Fibroblast of lung (primary cell): ENCODE measurements around the gene CABP1. TPM values are rescaled to one million over a fixed set of nuclear protein-coding genes. Genes with fewer than 3 reads are reported as not detected.
A peak's percentile ranks its signal among the peaks of the same experiment; 100 is the strongest.

Experiments
- DNase-seq, 2 donors: peaks; one replicate each; pipeline versions ENCODE4 v3.0.0 to v3.0.0-alpha.2; 2010; ENCODE audit warnings: low read depth in 2 of 2
- H2AFZ ChIP-seq: 2 replicates; pipeline ENCODE4 v1.5.1; 2012; ENCODE audit warnings: low read length, control low read depth, inconsistent platforms
- H3K27ac ChIP-seq: 2 replicates; pipeline ENCODE4 v1.5.1; 2011; ENCODE audit warnings: low read length, control low read depth; ENCODE audit not compliant: insufficient read depth
- H3K27me3 ChIP-seq: 2 replicates; pipeline ENCODE4 v1.5.1; 2011; ENCODE audit warnings: mild to moderate bottlenecking, low read length; ENCODE audit not compliant: control insufficient read depth, insufficient read depth
- H3K36me3 ChIP-seq: 2 replicates; pipeline ENCODE4 v1.5.1; 2011; ENCODE audit warnings: low read length; ENCODE audit not compliant: control insufficient read depth, insufficient read depth
- H3K4me1 ChIP-seq: 2 replicates; pipeline ENCODE4 v1.5.1; 2011; ENCODE audit warnings: low read length; ENCODE audit not compliant: control insufficient read depth, insufficient read depth; ENCODE audit errors: extremely low read depth
- H3K4me2 ChIP-seq: 2 replicates; pipeline ENCODE4 v1.5.1; 2011; ENCODE audit warnings: low read length, control low read depth; ENCODE audit not compliant: insufficient read depth; ENCODE audit errors: extremely low read depth
- H3K4me3 ChIP-seq, 4 experiments: fragments of 200-600 bp in 1 of 4; sonication (generic) in 1 of 4; replicated peaks in 1 of 4; 2 replicates each; pipeline ENCODE4 v1.5.1; 2011 to 2016; ENCODE audit warnings: low read length in 4 of 4, low read depth in 3 of 4, mild to moderate bottlenecking in 3 of 4, control low read depth in 2 of 4, inconsistent platforms in 1 of 4, mixed read lengths in 1 of 4; ENCODE audit not compliant: insufficient read depth in 1 of 4; ENCODE audit errors: control extremely low read depth in 1 of 4
- H3K79me2 ChIP-seq: 2 replicates; pipeline ENCODE4 v1.5.1; 2012; ENCODE audit warnings: mild to moderate bottlenecking, low read length, inconsistent platforms; ENCODE audit not compliant: control insufficient read depth, insufficient read depth
- H3K9ac ChIP-seq: 2 replicates; pipeline ENCODE4 v1.5.1; 2011; ENCODE audit warnings: mild to moderate bottlenecking, low read length, control low read depth; ENCODE audit not compliant: insufficient read depth
- H3K9me3 ChIP-seq: 2 replicates; pipeline ENCODE4 v1.5.1; 2012; ENCODE audit warnings: low read depth, low read length; ENCODE audit not compliant: control insufficient read depth, insufficient read depth
- H4K20me1 ChIP-seq: 2 replicates; pipeline ENCODE4 v1.5.1; 2011; ENCODE audit warnings: low read length; ENCODE audit not compliant: control insufficient read depth, insufficient read depth; ENCODE audit errors: extremely low read depth
- CTCF ChIP-seq, 2 donors: IDR thresholded peaks in 1 of 2; conservative IDR thresholded peaks in 1 of 2; 1 replicate in 1 of 2; 2 replicates in 1 of 2; pipeline ENCODE4 v1.5.1; 2011 to 2012; ENCODE audit warnings: low read length in 2 of 2, control low read depth in 1 of 2, inconsistent platforms in 1 of 2, low read depth in 1 of 2, mild to moderate bottlenecking in 1 of 2
- EZH2 ChIP-seq: IDR thresholded peaks from 2 replicates; pipeline ENCODE4 v1.5.1; 2012; ENCODE audit warnings: low read length, control low read depth, mild to moderate bottlenecking; ENCODE audit errors: missing control alignments
- polyA plus RNA-seq, 2 donors: library from polyadenylated mRNA; depleted of rRNA in 1 of 2; stranded (reverse) in 1 of 2; unstranded in 1 of 2; fragments of >200 nt; gene quantifications; 2 replicates each; pipeline ENCODE4 v1.2.1, GENCODE V29; 2011 to 2012; ENCODE audit warnings: missing spikeins in 1 of 2
- total RNA-seq: library from RNA; depleted of rRNA; stranded (reverse); fragments of >200 nt; gene quantifications from 2 replicates; pipeline ENCODE4 v1.2.1, GENCODE V29; 2014

CABP1 gene
- total and polyA plus RNA-seq, 2 donors (not counting 1 experiment from before 2014, with no cell fraction given) = 0.36 TPM; not detected in 1

GRCh38 chr12:120680165-120680738 lies 39.8 kb downstream of the CABP1 start:
- no peaks in the 10 kb centered on the region for H3K79me2 ChIP-seq
- no peak for DNase-seq
- no peaks in the 10 kb centered on the region for H3K36me3 ChIP-seq
- H3K27me3 ChIP-seq = no peaks in the 10 kb centered on the region
- H3K9me3 ChIP-seq = no peaks in the 10 kb centered on the region
- TF ChIP-seq CTCF (conservative IDR thresholded peaks at IDR 0.05 in 1 of 2, IDR thresholded peaks at IDR 0.05 in 1 of 2; ENCODE audit: low read depth in 1 of 2, low read length in 2 of 2) = no peak
- TF ChIP-seq EZH2 = no peak
- no peak overlapping the region for H2AFZ ChIP-seq
- H3K27ac ChIP-seq = no peak overlapping the region
- H3K4me1 ChIP-seq = no peaks in the 10 kb centered on the region
- H3K4me2 ChIP-seq = no peak overlapping the region
- H3K4me3 ChIP-seq = no peak overlapping the region
- H4K20me1 ChIP-seq = no peaks in the 10 kb centered on the region
- no peak overlapping the region for H3K9ac ChIP-seq

GRCh38 chr12:120684523-120684932 lies 44.1 kb downstream of the CABP1 start:
- DNase-seq = no peak
- Histone ChIP-seq H3K4me3 (no peak overlapping the region), H3K9me3 (no peaks in the 10 kb centered on the region), H3K27ac (no peak overlapping the region), H3K4me2 (no peak overlapping the region), H3K79me2 (peaks cover 25% of the 10 kb centered on the region), H3K36me3 (no peaks in the 10 kb centered on the region), H3K4me1 (peaks cover 3% of the 10 kb centered on the region), H2AFZ (no peak overlapping the region), H4K20me1 (no peaks in the 10 kb centered on the region), H3K9ac (no peak overlapping the region), H3K27me3 (no peaks in the 10 kb centered on the region)
- TF ChIP-seq EZH2 (no peak), CTCF (conservative IDR thresholded peaks at IDR 0.05 in 1 of 2, IDR thresholded peaks at IDR 0.05 in 1 of 2; ENCODE audit: low read depth in 1 of 2, low read length in 2 of 2) (no peak)

GRCh38 chr12:120685522-120685921 lies 45.1 kb downstream of the CABP1 start:
- Histone ChIP-seq H3K79me2 (peaks cover 35% of the 10 kb centered on the region), H3K27ac (no peak overlapping the region), H3K9me3 (no peaks in the 10 kb centered on the region), H2AFZ (no peak overlapping the region), H3K4me3 (peak overlapping the region in 1 of 4 experiments; percentile 84), H3K36me3 (no peaks in the 10 kb centered on the region), H3K9ac (no peak overlapping the region), H3K4me1 (peaks cover 5% of the 10 kb centered on the region), H3K27me3 (no peaks in the 10 kb centered on the region), H4K20me1 (no peaks in the 10 kb centered on the region), H3K4me2 (no peak overlapping the region)
- DNase-seq = no peak
- TF ChIP-seq EZH2 = no peak
- TF ChIP-seq CTCF (conservative IDR thresholded peaks at IDR 0.05 in 1 of 2, IDR thresholded peaks at IDR 0.05 in 1 of 2; ENCODE audit: low read depth in 1 of 2, low read length in 2 of 2) = no peak
